IPS-NIHi11 (cell line): ENCODE results near the gene SLC15A4.

ENCODE experiments used
- DNase-seq: peaks from one replicate; pipeline ENCODE4 v3.0.0; 2012; ENCODE audit warnings: mixed read lengths, low spot score

Gene SLC15A4

GRCh38 chr12:128794661-128795529, 28.9 kb downstream of the SLC15A4 start:
- DNase-seq = no peak

DNA sequence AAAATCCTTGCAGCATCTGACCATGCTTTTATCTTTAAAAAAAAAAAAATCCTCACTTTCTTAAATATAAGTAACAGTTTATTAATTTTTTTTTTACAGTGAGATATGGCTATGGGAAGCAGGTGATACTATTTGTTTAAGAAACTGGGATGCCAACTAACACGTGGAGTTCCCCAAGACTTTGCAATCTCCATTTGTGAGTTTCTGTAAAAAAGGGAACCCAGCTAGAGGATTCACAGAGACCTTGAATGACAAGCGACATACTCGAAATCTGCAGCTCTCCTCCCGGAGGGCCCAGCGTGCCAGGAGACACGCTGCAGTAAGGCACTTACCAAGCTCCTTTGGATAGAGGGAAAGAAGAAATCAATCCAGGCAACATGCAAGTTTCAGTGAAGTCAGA, 30.1 kb downstream of the SLC15A4 start:
- no peak for DNase-seq

- no peak for DNase-seq
Observed at GRCh38 chr12:128792881-128793280, 30.9 kb downstream of the SLC15A4 start.

DNA sequence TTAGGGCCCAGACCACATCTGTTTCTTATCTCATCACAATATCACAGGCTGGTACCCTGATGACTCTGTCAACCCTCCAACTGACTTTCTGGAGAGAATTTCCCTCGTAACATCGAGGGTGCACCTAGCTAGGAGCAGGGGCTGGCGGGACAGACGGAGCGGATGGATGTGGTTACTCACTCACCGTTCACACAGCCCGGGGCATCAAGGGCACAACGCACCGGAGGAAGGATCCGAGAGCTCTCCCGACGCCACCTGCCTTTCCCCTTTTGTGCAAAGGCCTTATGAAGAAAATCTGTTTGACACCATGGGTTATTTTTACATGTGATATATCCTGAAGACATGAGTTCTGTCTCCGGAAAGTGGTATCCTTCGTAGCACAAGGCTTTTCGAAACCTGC, 31.4 kb downstream of the SLC15A4 start:
- DNase-seq = no peak

GRCh38 chr12:128791395-128792322, 32.1 kb downstream of the SLC15A4 start:
- DNase-seq = no peak

DNA sequence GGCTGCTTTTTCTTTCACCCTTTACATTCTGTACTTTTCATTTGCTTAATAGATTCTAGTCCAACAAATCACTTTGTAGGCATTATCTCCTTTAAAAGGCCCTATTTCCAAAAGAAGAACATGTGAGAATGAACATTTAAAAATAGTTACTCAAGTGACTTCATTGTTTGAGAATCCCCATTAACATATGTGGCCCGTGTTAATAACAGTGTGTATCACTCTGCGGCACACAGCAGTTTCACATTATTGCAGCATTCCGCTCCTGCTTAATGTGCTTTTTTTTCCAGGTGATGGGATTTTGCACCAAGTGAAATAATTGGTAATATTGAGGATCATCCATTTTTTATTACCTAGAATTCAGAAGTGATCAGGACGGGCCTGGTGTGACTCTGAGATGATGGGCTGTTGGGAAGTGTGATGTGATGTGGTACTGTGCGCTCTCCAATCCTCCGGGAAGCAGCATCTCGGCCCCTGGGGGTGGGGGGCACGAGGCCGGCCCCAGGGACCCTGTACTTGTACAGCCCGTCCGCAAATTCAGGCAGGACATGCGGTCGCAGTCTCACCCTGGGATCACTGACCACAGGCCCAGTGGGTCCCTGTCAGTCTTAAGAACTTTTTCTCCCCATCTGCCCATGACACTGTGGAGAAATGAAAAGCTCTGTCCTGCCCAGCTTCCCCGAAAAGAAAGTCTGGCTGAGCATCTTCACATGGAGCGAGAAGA, 32.9 kb downstream of the SLC15A4 start:
- no peak for DNase-seq

- DNase-seq = no peak
Observed at GRCh38 chr12:128790221-128790620, 33.5 kb downstream of the SLC15A4 start.

DNA sequence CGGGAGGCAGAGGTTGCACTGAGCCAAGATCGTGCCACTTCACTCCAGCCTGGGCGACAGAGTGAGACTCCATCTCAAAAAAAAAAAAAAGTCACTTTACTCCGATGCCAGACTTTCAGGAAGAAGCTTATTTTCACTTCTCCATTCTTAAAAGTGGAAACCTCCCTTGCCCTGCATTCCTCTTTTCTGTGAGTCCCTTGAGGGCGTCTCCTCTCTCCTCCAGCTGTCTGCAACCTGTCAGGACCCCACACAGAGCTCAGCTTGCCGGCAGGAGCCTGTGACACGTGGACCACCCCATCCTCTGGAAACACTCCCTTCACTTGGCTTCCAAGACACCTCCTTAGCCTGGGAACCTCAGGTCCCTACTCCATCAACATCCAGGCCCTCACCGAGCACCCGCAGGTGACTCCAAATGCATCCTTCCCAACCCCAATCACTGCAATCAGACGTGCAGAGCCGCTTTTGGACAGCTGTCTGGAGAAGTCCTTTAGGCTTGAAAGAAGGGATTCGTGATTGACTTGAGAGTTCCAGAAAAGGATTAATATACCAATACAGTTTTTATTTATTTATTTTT, 34.3 kb downstream of the SLC15A4 start:
- DNase-seq = no peak

DNA sequence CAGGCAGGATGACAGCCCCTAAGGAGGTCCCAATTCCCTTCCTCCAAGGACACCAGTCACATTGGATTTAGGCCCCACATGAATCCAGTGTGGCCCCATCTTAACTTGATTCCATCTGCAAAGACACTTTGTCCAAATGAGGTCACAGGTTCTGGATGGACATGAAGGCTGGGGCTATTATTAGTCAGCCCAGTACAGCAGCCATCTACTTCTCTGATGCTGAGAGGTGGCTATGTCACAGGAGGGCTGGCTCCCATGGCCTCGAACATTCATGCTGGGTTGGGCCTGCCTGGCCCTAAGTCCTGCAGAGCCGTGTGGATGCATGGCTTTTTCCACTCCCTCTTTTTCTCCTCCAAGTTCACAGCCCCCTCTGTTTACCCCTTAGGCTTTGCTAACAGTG, 35.9 kb downstream of the SLC15A4 start:
- no peak for DNase-seq

GRCh38 chr12:128786741-128787391, 36.9 kb downstream of the SLC15A4 start:
- DNase-seq = no peak

DNA sequence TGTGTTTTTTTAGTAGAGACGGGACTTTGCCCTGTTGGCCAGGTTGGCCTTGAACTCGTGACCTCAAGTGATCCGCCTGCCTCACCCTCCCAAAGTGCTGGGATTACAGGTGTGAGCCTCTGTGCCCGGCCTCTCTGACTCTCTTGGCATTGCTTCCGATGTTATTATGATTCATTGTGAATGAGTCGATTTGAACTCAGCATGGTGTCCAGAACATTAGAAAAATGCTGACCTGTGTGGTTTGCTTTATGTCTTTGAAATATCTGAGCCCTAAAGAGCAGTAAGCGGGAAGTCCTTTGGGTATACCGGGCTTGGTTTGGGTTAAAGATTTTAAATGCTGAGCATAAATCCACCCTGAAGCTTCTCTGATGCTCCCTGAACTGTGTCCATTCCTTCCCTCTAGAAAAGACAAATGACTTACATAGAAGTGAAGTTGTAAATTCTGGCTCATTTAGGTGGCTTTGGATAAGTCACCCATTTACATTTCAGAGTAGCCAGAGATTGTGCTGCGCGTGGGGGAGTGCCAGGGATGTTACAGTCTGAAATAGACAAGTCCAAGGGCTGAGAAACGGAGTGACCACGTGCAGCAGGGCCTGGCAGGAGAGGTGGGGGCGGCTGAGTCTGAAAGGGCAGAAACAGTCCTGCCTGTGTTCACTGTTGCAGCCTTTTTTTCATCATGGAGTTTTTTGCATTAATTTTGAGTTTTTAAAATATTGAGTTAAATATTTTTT, 39.6 kb downstream of the SLC15A4 start:
- no peak for DNase-seq

GRCh38 chr12:128783129-128783574, 40.6 kb downstream of the SLC15A4 start:
- DNase-seq = no peak

GRCh38 chr12:128779901-128780300, 43.9 kb downstream of the SLC15A4 start:
- DNase-seq = no peak

- DNase-seq = no peak
Observed at GRCh38 chr12:128772249-128772648, 51.5 kb downstream of the SLC15A4 start.

DNA sequence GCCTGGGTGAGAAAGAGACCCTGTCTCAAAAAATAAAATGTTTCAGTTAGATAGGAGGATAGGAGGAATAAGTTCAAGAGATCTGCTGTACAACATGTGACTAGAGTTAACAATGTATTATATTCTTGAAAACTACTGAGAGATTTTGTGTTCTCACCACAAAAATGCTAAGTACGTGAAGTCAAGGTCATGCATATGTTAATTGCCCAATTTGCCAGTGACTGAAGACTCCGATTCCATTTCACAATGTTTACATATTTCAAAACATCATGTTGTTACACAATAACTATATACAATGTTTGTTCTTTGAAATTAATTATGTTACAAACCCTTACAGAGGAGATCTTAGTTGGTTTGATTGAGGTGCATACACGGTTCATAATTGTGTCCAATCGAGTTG, 52.1 kb downstream of the SLC15A4 start:
- DNase-seq = no peak

GRCh38 chr12:128767518-128767917, 56.2 kb downstream of the SLC15A4 start:
- no peak for DNase-seq

GRCh38 chr12:128766738-128767501, 56.8 kb downstream of the SLC15A4 start:
- no peak for DNase-seq

GRCh38 chr12:128763395-128763794, 60.4 kb downstream of the SLC15A4 start:
- no peak for DNase-seq

DNA sequence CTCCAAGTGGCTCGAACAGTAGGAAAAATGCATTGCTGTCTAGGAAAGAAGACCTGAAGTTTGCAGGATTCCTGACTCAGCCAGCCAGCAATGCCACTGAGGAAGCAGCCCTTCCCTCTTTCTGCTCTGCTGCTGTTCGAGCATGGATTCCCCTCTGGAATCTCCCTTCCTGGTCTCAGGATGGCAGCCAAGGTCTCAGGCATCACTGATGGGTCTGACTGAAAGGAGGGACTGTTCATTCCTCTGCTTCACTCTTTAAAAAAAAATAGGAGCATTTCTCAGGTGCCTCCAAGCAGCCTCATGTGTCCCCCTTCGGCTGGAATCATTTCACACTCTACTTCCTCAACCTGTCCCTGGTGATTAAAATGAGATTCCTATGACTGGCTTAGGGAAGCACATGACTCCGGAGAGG, 62.4 kb downstream of the SLC15A4 start:
- no peak for DNase-seq

- no peak for DNase-seq
Observed at GRCh38 chr12:128755566-128755965, 68.2 kb downstream of the SLC15A4 start.
